Activated T-cell treated with anti-CD3 and anti-CD28 coated beads, Interleukin-2, amount 50 U/mL, for 72 hours (primary cell): ENCODE results near the gene RAB44. TPM values are rescaled to one million over a fixed set of nuclear protein-coding genes. Genes with fewer than 3 reads are reported as not detected.
"Not testable (repeated sequence)": the region's sequence is repeated elsewhere in the genome, so short reads cannot be mapped to it uniquely, and the experiment has no call there.

Experiments
- ATAC-seq, 2 donors: fragments of 150-1000 bp; cut with Tn5 transposase; replicated peaks in 1 of 2; 2 replicates each; pipeline ENCODE4 v1.10.0; 2021; ENCODE audit warnings: moderate library complexity in 2 of 2, mild to moderate bottlenecking in 1 of 2
- DNase-seq, 2 donors: peaks; one replicate each; pipeline ENCODE4 v3.0.0; 2021 to 2022; ENCODE audit warnings: mixed read lengths in 1 of 2
- H3K27ac Mint-ChIP-seq: one replicate; pipeline ENCODE4 v1.8.0; 2022; ENCODE audit warnings: mild to moderate bottlenecking, moderate library complexity, mixed read lengths
- H3K27me3 Mint-ChIP-seq: one replicate; pipeline ENCODE4 v1.8.0; 2022; ENCODE audit warnings: low read depth, mixed read lengths
- H3K36me3 Mint-ChIP-seq, 2 donors: one replicate each; pipeline ENCODE4 v1.8.0; 2022; ENCODE audit warnings: mixed read lengths in 2 of 2, mild to moderate bottlenecking in 1 of 2; ENCODE audit not compliant: insufficient read depth in 2 of 2
- H3K4me1 Mint-ChIP-seq: one replicate; pipeline ENCODE4 v1.8.0; 2022; ENCODE audit warnings: low read depth, mixed read lengths
- H3K4me3 Mint-ChIP-seq, 2 donors: one replicate each; pipeline ENCODE4 v1.8.0; 2022; ENCODE audit warnings: mild to moderate bottlenecking in 2 of 2, mixed read lengths in 2 of 2, moderate library complexity in 2 of 2
- H3K9me3 Mint-ChIP-seq, 2 donors: one replicate each; pipeline ENCODE4 v1.8.0; 2022; ENCODE audit warnings: mixed read lengths in 2 of 2
- total RNA-seq, 2 donors: library from RNA; stranded (reverse); gene quantifications; one replicate each; pipeline ENCODE4 v1.2.3, GENCODE V29; 2022

Gene RAB44
- total RNA-seq, 2 donors from 2014 or later, result 0.05 to 0.09 TPM

- ATAC-seq (no peak), DNase-seq (no peak)
- Mint-ChIP-seq H3K9me3 (no peaks in the 10 kb centered on the region), H3K27me3 (peaks cover 25% of the 10 kb centered on the region), H3K27ac (no peak overlapping the region), H3K36me3 (peaks cover 0 to 2% of the 10 kb centered on the region in 2 donors), H3K4me1 (peaks cover 38% of the 10 kb centered on the region), H3K4me3 (no peak overlapping the region)
These were observed 1.7 kb downstream of the RAB44 start for GRCh38 chr6:36699348-36699747.

- Mint-ChIP-seq H3K36me3 (peaks cover 0 to 2% of the 10 kb centered on the region in 2 donors), H3K27me3 (peaks cover 25% of the 10 kb centered on the region), H3K9me3 (no peaks in the 10 kb centered on the region), H3K4me1 (peaks cover 29% of the 10 kb centered on the region), H3K27ac (no peak overlapping the region), H3K4me3 (no peak overlapping the region)
- ATAC-seq, result no peak
- no peak for DNase-seq
These were observed 2.6 kb downstream of the RAB44 start for GRCh38 chr6:36700071-36700812.

GRCh38 chr6:36700831-36701230 is 3.2 kb downstream of the RAB44 start:
- H3K4me1 Mint-ChIP-seq, result peaks cover 23% of the 10 kb centered on the region
- ATAC-seq, result no peak

GRCh38 chr6:36701401-36701991 is 3.9 kb downstream of the RAB44 start:
- Mint-ChIP-seq H3K4me1 (peaks cover 17% of the 10 kb centered on the region), H3K36me3 (no peaks in the 10 kb centered on the region), H3K27ac (no peak overlapping the region), H3K4me3 (no peak overlapping the region), H3K9me3 (no peaks in the 10 kb centered on the region), H3K27me3 (peaks cover 25% of the 10 kb centered on the region)
- ATAC-seq, result peak; percentile 21 to 65
- no peak for DNase-seq

More at GRCh38 chr6:36700831-36701230, 3.2 kb downstream of the RAB44 start:
- no peak for DNase-seq
- Mint-ChIP-seq H3K27me3 (peaks cover 25% of the 10 kb centered on the region), H3K27ac (no peak overlapping the region), H3K4me3 (no peak overlapping the region), H3K36me3 (no peaks in the 10 kb centered on the region), H3K9me3 (no peaks in the 10 kb centered on the region)

- Mint-ChIP-seq H3K27ac (no peak overlapping the region), H3K9me3 (no peaks in the 10 kb centered on the region), H3K36me3 (no peaks in the 10 kb centered on the region), H3K4me3 (no peak overlapping the region), H3K4me1 (peaks cover 10% of the 10 kb centered on the region), H3K27me3 (peaks cover 25% of the 10 kb centered on the region)
- DNase-seq, result no peak
- no peak for ATAC-seq
These were observed 5.0 kb downstream of the RAB44 start for GRCh38 chr6:36702656-36703055.

GRCh38 chr6:36703081-36703606 is 5.5 kb downstream of the RAB44 start:
- Mint-ChIP-seq H3K27me3 (peaks cover 25% of the 10 kb centered on the region), H3K4me1 (peaks cover 10% of the 10 kb centered on the region), H3K27ac (no peak overlapping the region), H3K9me3 (no peaks in the 10 kb centered on the region), H3K36me3 (no peaks in the 10 kb centered on the region), H3K4me3 (no peak overlapping the region)
- DNase-seq, result no peak
- no peak for ATAC-seq

- ATAC-seq (no peak), DNase-seq (no peak)
- H3K4me1 Mint-ChIP-seq, result peaks cover 10% of the 10 kb centered on the region
- H3K27me3 Mint-ChIP-seq, result peaks cover 17% of the 10 kb centered on the region
- H3K4me3 Mint-ChIP-seq, result no peak overlapping the region
- no peaks in the 10 kb centered on the region for H3K36me3 Mint-ChIP-seq
- no peak overlapping the region for H3K27ac Mint-ChIP-seq
- H3K9me3 Mint-ChIP-seq, result no peaks in the 10 kb centered on the region
These were observed 6.4 kb downstream of the RAB44 start for GRCh38 chr6:36703982-36704381.

- not testable (repeated sequence) for H3K27ac Mint-ChIP-seq, DNase-seq, ATAC-seq, H3K9me3 Mint-ChIP-seq, H3K4me1 Mint-ChIP-seq, H3K4me3 Mint-ChIP-seq, H3K36me3 Mint-ChIP-seq
- peaks cover 16% of the 10 kb centered on the region for H3K27me3 Mint-ChIP-seq
These were observed 7.4 kb downstream of the RAB44 start for GRCh38 chr6:36704961-36705577.

GRCh38 chr6:36706339-36706738 is 8.7 kb downstream of the RAB44 start:
- H3K36me3 Mint-ChIP-seq, result no peaks in the 10 kb centered on the region
- ATAC-seq (no peak), DNase-seq (no peak)
- H3K4me1 Mint-ChIP-seq, result peaks cover 4% of the 10 kb centered on the region
- no peak overlapping the region for H3K4me3 Mint-ChIP-seq
- H3K9me3 Mint-ChIP-seq, result no peaks in the 10 kb centered on the region
- H3K27ac Mint-ChIP-seq, result no peak overlapping the region
- peaks cover 16% of the 10 kb centered on the region for H3K27me3 Mint-ChIP-seq

- Mint-ChIP-seq H3K9me3 (no peaks in the 10 kb centered on the region), H3K27ac (no peak overlapping the region), H3K4me3 (no peak overlapping the region), H3K4me1 (no peaks in the 10 kb centered on the region), H3K27me3 (no peaks in the 10 kb centered on the region), H3K36me3 (no peaks in the 10 kb centered on the region)
- ATAC-seq (no peak), DNase-seq (no peak)
These were observed 15.2 kb downstream of the RAB44 start for GRCh38 chr6:36712816-36713215.

- Mint-ChIP-seq H3K27ac (no peak overlapping the region), H3K27me3 (no peaks in the 10 kb centered on the region), H3K4me1 (no peaks in the 10 kb centered on the region), H3K36me3 (no peaks in the 10 kb centered on the region), H3K4me3 (no peak overlapping the region), H3K9me3 (no peaks in the 10 kb centered on the region)
- DNase-seq (no peak), ATAC-seq (no peak)
These were observed 16.2 kb downstream of the RAB44 start for GRCh38 chr6:36713846-36714245.

- Mint-ChIP-seq H3K36me3 (no peaks in the 10 kb centered on the region), H3K27ac (no peak overlapping the region), H3K4me1 (no peaks in the 10 kb centered on the region), H3K4me3 (no peak overlapping the region), H3K27me3 (no peaks in the 10 kb centered on the region), H3K9me3 (no peaks in the 10 kb centered on the region)
- DNase-seq, result no peak
- no peak for ATAC-seq
These were observed 16.9 kb downstream of the RAB44 start for GRCh38 chr6:36714511-36714910.

- DNase-seq (no peak), ATAC-seq (no peak)
- no peaks in the 10 kb centered on the region for H3K9me3 Mint-ChIP-seq
- H3K4me3 Mint-ChIP-seq, result no peak overlapping the region
- H3K36me3 Mint-ChIP-seq, result no peaks in the 10 kb centered on the region
- no peaks in the 10 kb centered on the region for H3K4me1 Mint-ChIP-seq
- H3K27me3 Mint-ChIP-seq, result no peaks in the 10 kb centered on the region
- no peak overlapping the region for H3K27ac Mint-ChIP-seq
These were observed 17.8 kb downstream of the RAB44 start for GRCh38 chr6:36715469-36715868.
